K562 (cell line): ENCODE measurements around the gene SARS2. TPM values are rescaled to one million over a fixed set of nuclear protein-coding genes. Genes with fewer than 3 reads are reported as not detected.

Experiments
- ATAC-seq: fragments of 200-7000 bp; cut with Tn5 transposase; 3 replicates; pipeline ENCODE4 v1.9.1; 2020; ENCODE audit warnings: moderate library complexity
- BruUV-seq: library from RNA; stranded (reverse); fragments of 400-500 nt; replicated peaks from 2 replicates; lab custom pipeline; 2021; lab: Mats Ljungman, UMichigan
- CTCF ChIA-PET: fragments of 300-600 bp; formaldehyde crosslinking; extraction: SDS; loops from one replicate; lab custom pipeline; 2021; ENCODE audit warnings: low intra/inter-chr PET ratio; lab: Yijun Ruan, JAX
- POLR2A ChIA-PET: fragments of 300-600, 350-650 bp; sonication (Branson Sonifier 250); formaldehyde crosslinking; extraction: SDS; loops from one replicate; lab custom pipeline; 2021; ENCODE audit warnings: antibody characterized with exemption, inconsistent platforms; lab: Yijun Ruan, JAX
- DNase-seq, 4 experiments: peaks; one replicate each; pipeline versions ENCODE4 v3.0.0 to v3.0.0-alpha.2; 2011 to 2018; ENCODE audit warnings: low spot score in 3 of 4, mixed read lengths in 3 of 4; ENCODE audit errors: extremely low read depth in 1 of 4
- FAIRE-seq: peaks from 2 replicates; lab custom pipeline; 2011; peaks lifted over from hg19 to GRCh38; lab: Jason Lieb, UNC
- H2AFZ ChIP-seq: 2 replicates; pipeline ENCODE4 v1.6.0; 2011; ENCODE audit warnings: low read depth, low read length, control low read depth, inconsistent platforms
- H3K27ac ChIP-seq: fragments of 200-600 bp; 3 replicates; pipeline ENCODE4 v1.8.0; 2011; ENCODE audit warnings: low read depth, mild to moderate bottlenecking, control low read depth, inconsistent platforms, low read length, moderate library complexity, mixed read lengths; ENCODE audit errors: extremely low read depth
- H3K27me3 ChIP-seq, 2 experiments: fragments of 300-600 bp in 1 of 2; 2 replicates in 1 of 2; 3 replicates in 1 of 2; pipeline versions ENCODE4 v1.6.0 to v1.8.0; 2011; ENCODE audit warnings: inconsistent platforms in 2 of 2, low read length in 2 of 2, mild to moderate bottlenecking in 1 of 2, mixed read lengths in 1 of 2, moderate library complexity in 1 of 2; ENCODE audit not compliant: control insufficient read depth in 2 of 2, insufficient read depth in 2 of 2
- H3K36me3 ChIP-seq: fragments of 300-600 bp; 3 replicates; pipeline ENCODE4 v1.8.0; 2011; ENCODE audit warnings: mild to moderate bottlenecking, low read length, inconsistent platforms; ENCODE audit not compliant: control insufficient read depth, insufficient read depth
- H3K4me1 ChIP-seq, 2 experiments: fragments of 200-600 bp in 1 of 2; replicated peaks in 1 of 2; 2 replicates in 1 of 2; 3 replicates in 1 of 2; pipeline versions ENCODE4 v1.5.1 to v1.8.0; 2011; ENCODE audit warnings: inconsistent platforms in 2 of 2, low read length in 2 of 2, mild to moderate bottlenecking in 1 of 2, mixed read lengths in 1 of 2, moderate library complexity in 1 of 2; ENCODE audit not compliant: control insufficient read depth in 2 of 2, insufficient read depth in 2 of 2
- H3K4me2 ChIP-seq: 2 replicates; pipeline ENCODE4 v1.6.1; 2011; ENCODE audit warnings: low read length, control low read depth, inconsistent platforms, mixed read lengths; ENCODE audit not compliant: insufficient read depth
- H3K4me3 ChIP-seq: fragments of 200-600 bp; sonication (generic), shearing (Covaris generic); 2 replicates; pipeline ENCODE4 v1.5.1; 2016; ENCODE audit warnings: control low read depth, inconsistent platforms
- H3K79me2 ChIP-seq: fragments of 200-600 bp; 3 replicates; pipeline ENCODE4 v1.8.0; 2011; ENCODE audit warnings: low read length, inconsistent platforms; ENCODE audit not compliant: control insufficient read depth, insufficient read depth
- H3K9ac ChIP-seq, 2 experiments: 2 replicates each; pipeline versions ENCODE4 v1.6.0 to v1.6.1; 2011; ENCODE audit warnings: low read depth in 2 of 2, low read length in 2 of 2, control low read depth in 1 of 2, inconsistent platforms in 1 of 2, mild to moderate bottlenecking in 1 of 2, mixed read lengths in 1 of 2; ENCODE audit not compliant: insufficient read depth in 1 of 2
- H3K9me1 ChIP-seq: one replicate; pipeline ENCODE4 v1.6.0; 2011; ENCODE audit warnings: inconsistent platforms, mild to moderate bottlenecking, low read length, moderate library complexity; ENCODE audit not compliant: control insufficient read depth, insufficient read depth
- H3K9me3 ChIP-seq: replicated peaks from 2 replicates; pipeline ENCODE4 v1.5.1; 2011; ENCODE audit warnings: low read depth, low read length, inconsistent platforms; ENCODE audit not compliant: control insufficient read depth, insufficient read depth
- H4K20me1 ChIP-seq: replicated peaks from 2 replicates; pipeline ENCODE4 v1.6.1; 2011; ENCODE audit warnings: low read length, inconsistent platforms, mixed read lengths; ENCODE audit not compliant: control insufficient read depth, insufficient read depth
- ATF1 ChIP-seq, 2 experiments: fragments of 450-650 bp in 1 of 2; IDR thresholded peaks; 2 replicates each; pipeline ENCODE4 v1.6.1; 2016; ENCODE audit warnings: missing compliant biosample characterization in 1 of 2, missing genetic modification characterization in 1 of 2
- MEF2D ChIP-seq: conservative IDR thresholded peaks from 2 replicates; pipeline ENCODE4 v1.6.1; 2016; ENCODE audit warnings: low read depth, missing genetic modification characterization, missing compliant biosample characterization
- MTA1 ChIP-seq: fragments of 450-650 bp; IDR thresholded peaks from 2 replicates; pipeline ENCODE4 v1.6.1; 2017; ENCODE audit warnings: borderline replicate concordance
- OTX1 ChIP-seq: fragments of 450-650 bp; formaldehyde crosslinking; IDR thresholded peaks from 2 replicates; pipeline ENCODE4 v1.4.0; 2022; ENCODE audit warnings: mild to moderate bottlenecking
- PBX2 ChIP-seq, 2 experiments: IDR thresholded peaks in 1 of 2; conservative IDR thresholded peaks in 1 of 2; 2 replicates each; pipeline ENCODE4 v1.6.1; 2016; ENCODE audit warnings: low read depth in 2 of 2, mild to moderate bottlenecking in 1 of 2, missing compliant biosample characterization in 1 of 2, missing genetic modification characterization in 1 of 2, moderate library complexity in 1 of 2
- RBM15 ChIP-seq: fragments of 200-400 bp; formaldehyde crosslinking; IDR thresholded peaks from 2 replicates; pipeline ENCODE4 v1.6.1; 2018; ENCODE audit warnings: mild to moderate bottlenecking, low read length, moderate library complexity; ENCODE audit not compliant: insufficient read depth
- RFX7 ChIP-seq: fragments of 250-450 bp; sonication (Bioruptor Pico); IDR thresholded peaks from 2 replicates; pipeline ENCODE4 v1.5.1; 2021; ENCODE audit warnings: mild to moderate bottlenecking
- SREBF1 ChIP-seq: fragments of 150-350 bp; IDR thresholded peaks from 2 replicates; pipeline ENCODE4 v1.6.1; 2014; ENCODE audit warnings: antibody characterized with exemption, low read depth, low read length, borderline replicate concordance
- TCF3 ChIP-seq: sonication (generic); formaldehyde crosslinking; IDR thresholded peaks from 2 replicates; pipeline ENCODE4 v1.4.0; 2020; ENCODE audit warnings: mild to moderate bottlenecking, missing genetic modification reagents
- TCF7 ChIP-seq: sonication (generic); IDR thresholded peaks from 2 replicates; pipeline ENCODE4 v1.6.1; 2016; ENCODE audit warnings: antibody characterized with exemption, borderline replicate concordance
- TEAD1 ChIP-seq, 2 experiments: fragments of 450-650 bp in 1 of 2; sonication (generic) in 1 of 2; formaldehyde crosslinking; IDR thresholded peaks; 2 replicates each; pipeline versions ENCODE4 v1.4.0 to v1.8.0; 2020 to 2022; ENCODE audit warnings: mild to moderate bottlenecking in 2 of 2, missing genetic modification reagents in 1 of 2
- ZSCAN32 ChIP-seq: fragments of 450-650 bp; formaldehyde crosslinking; IDR thresholded peaks from 2 replicates; pipeline ENCODE4 v1.4.0; 2020; ENCODE audit warnings: mild to moderate bottlenecking, moderate library complexity
- WGBS: fragments of 100-300 bp; shearing (Covaris generic); methylation state at CpG from one replicate; pipeline ENCODE4 v1.1.6; 2016; ENCODE audit warnings: low coverage, mixed read lengths; ENCODE audit not compliant: insufficient coverage; ENCODE audit errors: missing lambda C conversion rate; 5-methylcytosine and 5-hydroxymethylcytosine counted together
- in situ Hi-C: fragments of 300-500 bp; cut with MboI; formaldehyde crosslinking; loops from 4 replicates; pipeline ENCODE4 v1.15.0; 2018; ENCODE audit warnings: inconsistent platforms, mixed read lengths
- intact Hi-C: fragments of 100-400 bp; cut with micrococcal nuclease; formaldehyde crosslinking; loops from 2 replicates; pipeline ENCODE4 v1.14.2; 2022
- polyA plus RNA-seq, 8 experiments: library from polyadenylated mRNA; depleted of rRNA in 4 of 8; stranded (reverse) in 5 of 8; unstranded in 3 of 8; fragments of >200 nt; fragmentation: Nextera tagmentation in 2 of 8; fragmentation: Illumina TruSeq in 1 of 8; extraction: Ambion mirVana in 2 of 8; extraction: Trizol in 1 of 8; gene quantifications; 2 replicates each; pipeline versions ENCODE4 v1.2.1 to v1.2.3, GENCODE V29; 2011 to 2014; ENCODE audit warnings: inconsistent platforms in 1 of 8, missing spikeins in 1 of 8
- total RNA-seq, 7 experiments: library from RNA; depleted of rRNA in 6 of 7; stranded (reverse); fragments of >200 nt in 6 of 7; fragmentation: Illumina TruSeq in 2 of 7; extraction: Trizol in 2 of 7; gene quantifications; 2 replicates each; pipeline versions ENCODE4 v1.2.1 to v1.2.3, GENCODE V29; 2011 to 2021; ENCODE audit warnings: low replicate concordance in 1 of 7

Gene SARS2
- total and polyA plus RNA-seq, 9 of the 15 experiments (the other 6 are each of a cell fraction or from before 2014, with no cell fraction given) = 3.1 to 59.1 (median 31.7) TPM

- H3K4me2 ChIP-seq = no peak overlapping the region
- peaks cover 7 to 25% of the 10 kb centered on the region in 2 experiments; a peak in 4 of 5 replicates for H3K4me1 ChIP-seq
- TF ChIP-seq MEF2D (tag) = no peak
- TF ChIP-seq OTX1 (CRISPR knock-in tag) = no peak
- no peak for TF ChIP-seq ATF1 (CRISPR knock-in tag; IDR thresholded peaks at IDR 0.05)
- no peak for TF ChIP-seq ATF1 (tag; IDR thresholded peaks at IDR 0.05)
- no peak for TF ChIP-seq TCF7
- no peak for TF ChIP-seq TEAD1 (CRISPR knock-in tag; IDR thresholded peaks at IDR 0.05)
- no peak for TF ChIP-seq SREBF1
- TF ChIP-seq MTA1 = no peak
- TF ChIP-seq PBX2 (CRISPR knock-in tag; IDR thresholded peaks at IDR 0.05; ENCODE audit: low read depth) = no peak
- TF ChIP-seq PBX2 (tag; conservative IDR thresholded peaks at IDR 0.05; ENCODE audit: low read depth) = no peak
- TF ChIP-seq TCF3 (CRISPR knock-in tag) = no peak
- TF ChIP-seq RFX7 = no peak
- no peak for TF ChIP-seq ZSCAN32
- no peak for TF ChIP-seq RBM15
- no peaks in the 10 kb centered on the region for H4K20me1 ChIP-seq
- no peaks in the 10 kb centered on the region for H3K9me3 ChIP-seq
- H3K27ac ChIP-seq = no peak overlapping the region
- POLR2A ChIA-PET = interaction anchor here (0.6 to 2.2 kb wide), 2 partner anchors 10 to 972 kb away, joined by 4 to 8 read pairs; partner anchors contain the start of genes NFKBIB and SIRT2
- H2AFZ ChIP-seq = no peak overlapping the region
- ATAC-seq (no peak), DNase-seq (no peak), FAIRE-seq (no peak)
- intact Hi-C loops (no loop called here), in situ Hi-C loops (no loop called here)
- no peak overlapping the region for H3K4me3 ChIP-seq
- no peaks in the 10 kb centered on the region for H3K79me2 ChIP-seq
- no TSS peak for BruUV-seq
- CTCF ChIA-PET = no interaction called here
- 82% methylated on average over 8 of the region's 8 CpGs for WGBS
- no peaks in the 10 kb centered on the region for H3K27me3 ChIP-seq
- no peaks in the 10 kb centered on the region for H3K9me1 ChIP-seq
- peaks cover 23% of the 10 kb centered on the region; the same call in 2 of the 3 replicates for H3K36me3 ChIP-seq
- no peak overlapping the region for H3K9ac ChIP-seq
Observed at GRCh38 chr19:38889803-38890202, 40.8 kb downstream of the SARS2 start.
